ENCODE results near the gene LAMC1. TPM values are rescaled to one million over a fixed set of nuclear protein-coding genes. Genes with fewer than 3 reads are reported as not detected.

LAMC1 gene
- total RNA-seq, 1 donor from 2014 or later: 164 TPM

- DNase-seq (ENCODE audit: extremely low spot score, unreplicated experiment): no peak
Measured at GRCh38 chr1:183164340-183164739, 141.1 kb downstream of the LAMC1 start.

GRCh38 chr1:183164963-183165362 is 141.7 kb downstream of the LAMC1 start:
- Mint-ChIP-seq H3K27ac (peak overlapping the region; percentile 77), H3K4me1 (ENCODE audit: unreplicated experiment) (peaks cover 17% of the 10 kb centered on the region), H3K4me3 (no peak overlapping the region), H3K27me3 (peaks cover 1% of the 10 kb centered on the region), H3K9me3 (peaks cover 2% of the 10 kb centered on the region), H3K36me3 (peaks cover 2% of the 10 kb centered on the region)
- TF ChIP-seq CTCF (conservative IDR thresholded peaks at IDR 0.05): no peak
- DNase-seq (ENCODE audit: extremely low spot score, unreplicated experiment): no peak

More at GRCh38 chr1:183164340-183164739, 141.1 kb downstream of the LAMC1 start:
- Mint-ChIP-seq H3K4me1 (ENCODE audit: unreplicated experiment) (peaks cover 23% of the 10 kb centered on the region), H3K4me3 (peak overlapping the region; percentile 9), H3K36me3 (peaks cover 3% of the 10 kb centered on the region), H3K27me3 (peaks cover 2% of the 10 kb centered on the region), H3K27ac (peak overlapping the region; percentile 77), H3K9me3 (peaks cover 4% of the 10 kb centered on the region)
- TF ChIP-seq CTCF (conservative IDR thresholded peaks at IDR 0.05): no peak

- Mint-ChIP-seq H3K27me3 (no peaks in the 10 kb centered on the region), H3K27ac (peak overlapping the region; percentile 77), H3K4me3 (no peak overlapping the region), H3K36me3 (no peaks in the 10 kb centered on the region), H3K4me1 (ENCODE audit: unreplicated experiment) (peaks cover 16% of the 10 kb centered on the region), H3K9me3 (no peaks in the 10 kb centered on the region)
- TF ChIP-seq CTCF (conservative IDR thresholded peaks at IDR 0.05): no peak
- DNase-seq (ENCODE audit: extremely low spot score, unreplicated experiment): no peak
Measured at GRCh38 chr1:183165456-183165855, 142.2 kb downstream of the LAMC1 start.

GRCh38 chr1:183166454-183166853 is 143.2 kb downstream of the LAMC1 start:
- H3K27me3 Mint-ChIP-seq: no peaks in the 10 kb centered on the region
- no peak for DNase-seq (ENCODE audit: extremely low spot score, unreplicated experiment)
- H3K36me3 Mint-ChIP-seq: no peaks in the 10 kb centered on the region
- no peaks in the 10 kb centered on the region for H3K9me3 Mint-ChIP-seq
- no peak overlapping the region for H3K27ac Mint-ChIP-seq
- H3K4me1 Mint-ChIP-seq (ENCODE audit: unreplicated experiment): peaks cover 16% of the 10 kb centered on the region
- no peak for TF ChIP-seq CTCF (conservative IDR thresholded peaks at IDR 0.05)
- H3K4me3 Mint-ChIP-seq: no peak overlapping the region

GRCh38 chr1:183167676-183168075 is 144.5 kb downstream of the LAMC1 start:
- Mint-ChIP-seq H3K27me3 (no peaks in the 10 kb centered on the region), H3K4me1 (ENCODE audit: unreplicated experiment) (peaks cover 16% of the 10 kb centered on the region), H3K9me3 (no peaks in the 10 kb centered on the region), H3K36me3 (no peaks in the 10 kb centered on the region), H3K4me3 (no peak overlapping the region), H3K27ac (no peak overlapping the region)
- TF ChIP-seq CTCF (conservative IDR thresholded peaks at IDR 0.05): no peak
- DNase-seq (ENCODE audit: extremely low spot score, unreplicated experiment): no peak

- no peak for TF ChIP-seq CTCF (conservative IDR thresholded peaks at IDR 0.05)
- DNase-seq (ENCODE audit: extremely low spot score, unreplicated experiment): no peak
- Mint-ChIP-seq H3K27me3 (no peaks in the 10 kb centered on the region), H3K27ac (no peak overlapping the region), H3K4me3 (no peak overlapping the region), H3K4me1 (ENCODE audit: unreplicated experiment) (peaks cover 16% of the 10 kb centered on the region), H3K9me3 (no peaks in the 10 kb centered on the region), H3K36me3 (no peaks in the 10 kb centered on the region)
Measured at GRCh38 chr1:183168308-183168707, 145.1 kb downstream of the LAMC1 start.
